PFSK-1 (cell line): ENCODE data around the gene NAV3.
A peak's percentile ranks its signal among the peaks of the same experiment; 100 is the strongest.

Experiments
- FOXP2 ChIP-seq: optimal IDR thresholded peaks from 2 replicates; pipeline ENCODE3; 2011; ENCODE audit warnings: borderline replicate concordance, control low read depth, inconsistent platforms; ENCODE audit not compliant: insufficient read depth; ENCODE audit errors: extremely low read length, extremely low read depth
- POLR2AphosphoS5 ChIP-seq: IDR thresholded peaks from 2 replicates; pipeline ENCODE4 v1.6.1; 2012; ENCODE audit warnings: low read depth, mild to moderate bottlenecking, control low read depth, low read length, moderate library complexity
- SIN3A ChIP-seq: IDR thresholded peaks from 2 replicates; pipeline ENCODE4 v1.6.1; 2012; ENCODE audit warnings: mild to moderate bottlenecking, low read length, moderate library complexity, borderline replicate concordance; ENCODE audit not compliant: insufficient read depth
- TAF1 ChIP-seq: IDR thresholded peaks from 2 replicates; pipeline ENCODE4 v1.6.1; 2012; ENCODE audit warnings: low read length, control low read depth, borderline replicate concordance; ENCODE audit not compliant: insufficient read depth
- TF ChIP-seq, protein P1 (sequence below), 2 experiments: IDR thresholded peaks; 2 replicates each; pipeline versions ENCODE4 v1.6.1 to v1.8.0; 2011 to 2012; ENCODE audit warnings: low read depth in 2 of 2, low read length in 2 of 2, control low read depth in 1 of 2, inconsistent platforms in 1 of 2, mild to moderate bottlenecking in 1 of 2, moderate library complexity in 1 of 2; ENCODE audit not compliant: insufficient read depth in 1 of 2

NAV3 gene

DNA sequence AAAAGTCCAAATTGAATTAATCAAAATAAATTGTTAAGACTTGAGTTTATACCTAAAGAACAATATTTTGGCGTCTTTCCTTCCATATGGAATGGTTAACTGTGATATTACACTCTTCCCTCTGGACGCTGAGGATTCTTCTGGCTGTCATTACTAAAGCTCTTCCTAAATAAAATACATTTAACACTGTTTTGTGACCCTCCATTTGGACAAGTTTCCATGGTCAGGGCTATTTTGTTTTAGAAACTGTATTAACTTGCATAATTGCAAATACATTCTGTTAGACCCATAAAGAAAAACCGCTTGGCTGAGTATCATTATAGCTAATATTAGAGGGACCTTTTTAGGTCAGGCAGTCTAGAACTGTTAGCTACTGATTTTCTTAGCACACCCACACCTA lies 87.4 kb downstream of the NAV3 start:
- TF ChIP-seq TAF1 (no peak), FOXP2 (no peak), POLR2AphosphoS5 (no peak), SIN3A (no peak)
- TF ChIP-seq, protein P1, sequence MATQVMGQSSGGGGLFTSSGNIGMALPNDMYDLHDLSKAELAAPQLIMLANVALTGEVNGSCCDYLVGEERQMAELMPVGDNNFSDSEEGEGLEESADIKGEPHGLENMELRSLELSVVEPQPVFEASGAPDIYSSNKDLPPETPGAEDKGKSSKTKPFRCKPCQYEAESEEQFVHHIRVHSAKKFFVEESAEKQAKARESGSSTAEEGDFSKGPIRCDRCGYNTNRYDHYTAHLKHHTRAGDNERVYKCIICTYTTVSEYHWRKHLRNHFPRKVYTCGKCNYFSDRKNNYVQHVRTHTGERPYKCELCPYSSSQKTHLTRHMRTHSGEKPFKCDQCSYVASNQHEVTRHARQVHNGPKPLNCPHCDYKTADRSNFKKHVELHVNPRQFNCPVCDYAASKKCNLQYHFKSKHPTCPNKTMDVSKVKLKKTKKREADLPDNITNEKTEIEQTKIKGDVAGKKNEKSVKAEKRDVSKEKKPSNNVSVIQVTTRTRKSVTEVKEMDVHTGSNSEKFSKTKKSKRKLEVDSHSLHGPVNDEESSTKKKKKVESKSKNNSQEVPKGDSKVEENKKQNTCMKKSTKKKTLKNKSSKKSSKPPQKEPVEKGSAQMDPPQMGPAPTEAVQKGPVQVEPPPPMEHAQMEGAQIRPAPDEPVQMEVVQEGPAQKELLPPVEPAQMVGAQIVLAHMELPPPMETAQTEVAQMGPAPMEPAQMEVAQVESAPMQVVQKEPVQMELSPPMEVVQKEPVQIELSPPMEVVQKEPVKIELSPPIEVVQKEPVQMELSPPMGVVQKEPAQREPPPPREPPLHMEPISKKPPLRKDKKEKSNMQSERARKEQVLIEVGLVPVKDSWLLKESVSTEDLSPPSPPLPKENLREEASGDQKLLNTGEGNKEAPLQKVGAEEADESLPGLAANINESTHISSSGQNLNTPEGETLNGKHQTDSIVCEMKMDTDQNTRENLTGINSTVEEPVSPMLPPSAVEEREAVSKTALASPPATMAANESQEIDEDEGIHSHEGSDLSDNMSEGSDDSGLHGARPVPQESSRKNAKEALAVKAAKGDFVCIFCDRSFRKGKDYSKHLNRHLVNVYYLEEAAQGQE (IDR thresholded peaks at IDR 0.05; ENCODE audit: insufficient read depth in 1 of 2, low read depth in 2 of 2, low read length in 2 of 2), result no peak

DNA sequence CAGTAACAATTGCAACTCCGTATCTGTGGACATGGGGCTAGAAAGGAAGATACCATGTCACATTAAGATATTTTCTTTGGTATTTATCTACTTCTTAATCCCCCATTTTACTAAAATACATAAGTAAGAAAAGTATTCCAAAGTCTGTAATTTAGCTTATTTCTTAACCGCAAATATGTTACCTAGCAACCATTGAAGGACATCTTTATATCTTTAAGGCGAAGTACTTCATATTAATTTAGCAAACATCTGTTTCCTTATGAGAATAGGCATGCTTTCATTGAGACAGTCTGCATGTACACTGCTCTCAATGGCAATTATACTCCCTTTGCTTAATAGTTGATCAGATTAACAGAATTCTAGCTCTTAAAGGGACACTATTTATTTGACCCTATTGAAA lies 88.8 kb downstream of the NAV3 start:
- TF ChIP-seq POLR2AphosphoS5, result no peak
- TF ChIP-seq, protein P1 (IDR thresholded peaks at IDR 0.05; ENCODE audit: insufficient read depth in 1 of 2, low read depth in 2 of 2, low read length in 2 of 2), result no peak
- no peak for TF ChIP-seq FOXP2
- TF ChIP-seq SIN3A, result no peak
- no peak for TF ChIP-seq TAF1

DNA sequence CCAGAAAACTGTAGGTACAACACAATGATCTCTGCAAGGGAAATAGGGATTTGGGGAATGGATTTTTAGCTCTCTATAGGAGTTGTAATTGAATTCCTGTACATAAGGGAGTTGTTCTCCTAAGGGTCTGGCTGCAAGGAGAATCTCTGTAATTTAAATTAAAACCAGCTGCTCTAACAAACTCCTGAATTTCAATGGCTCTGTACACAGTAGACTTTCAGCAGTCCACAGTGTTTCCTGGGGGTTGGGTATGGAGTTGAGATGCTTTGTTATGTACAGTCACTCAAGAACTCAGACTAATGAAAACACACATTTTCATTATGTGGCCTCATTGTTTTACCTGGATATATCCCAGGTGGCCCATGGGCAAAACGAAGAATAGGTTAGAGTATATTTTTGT lies 93.2 kb downstream of the NAV3 start:
- peak; percentile 43; the same call in 1 of the 2 replicates for TF ChIP-seq POLR2AphosphoS5
- 0 out of 2 replicates have a peak, but pooled peaks have one; percentile 36 for TF ChIP-seq TAF1
- TF ChIP-seq, protein P1 (IDR thresholded peaks at IDR 0.05; ENCODE audit: insufficient read depth in 1 of 2, low read depth in 2 of 2, low read length in 2 of 2), result no peak

DNA sequence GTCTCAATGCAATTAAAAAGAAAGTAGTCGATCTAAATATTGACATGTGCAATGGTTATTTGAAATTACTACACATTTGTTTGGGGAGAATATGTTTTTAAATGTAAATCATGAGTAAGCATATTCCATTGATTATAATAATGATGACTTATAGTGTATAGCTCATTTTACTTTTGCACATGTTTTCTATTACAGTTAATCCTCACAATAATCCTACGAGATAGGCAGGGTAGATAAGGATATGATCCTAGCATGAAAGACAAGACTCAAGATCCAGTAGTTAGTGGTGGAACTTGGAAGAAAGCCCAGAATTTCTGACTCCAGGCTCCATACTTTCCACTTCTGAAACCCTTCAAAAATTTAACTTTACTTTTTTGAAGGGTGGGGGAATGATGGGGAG lies 94.0 kb downstream of the NAV3 start:
- TF ChIP-seq TAF1 (peak; percentile 73; the same call in 1 of the 2 replicates), FOXP2 (no peak), SIN3A (0 out of 2 replicates have a peak, but pooled peaks have one; percentile 54), POLR2AphosphoS5 (peak; percentile 29; the same call in 1 of the 2 replicates)
- TF ChIP-seq, protein P1 (IDR thresholded peaks at IDR 0.05; ENCODE audit: insufficient read depth in 1 of 2, low read depth in 2 of 2, low read length in 2 of 2), result no peak

DNA sequence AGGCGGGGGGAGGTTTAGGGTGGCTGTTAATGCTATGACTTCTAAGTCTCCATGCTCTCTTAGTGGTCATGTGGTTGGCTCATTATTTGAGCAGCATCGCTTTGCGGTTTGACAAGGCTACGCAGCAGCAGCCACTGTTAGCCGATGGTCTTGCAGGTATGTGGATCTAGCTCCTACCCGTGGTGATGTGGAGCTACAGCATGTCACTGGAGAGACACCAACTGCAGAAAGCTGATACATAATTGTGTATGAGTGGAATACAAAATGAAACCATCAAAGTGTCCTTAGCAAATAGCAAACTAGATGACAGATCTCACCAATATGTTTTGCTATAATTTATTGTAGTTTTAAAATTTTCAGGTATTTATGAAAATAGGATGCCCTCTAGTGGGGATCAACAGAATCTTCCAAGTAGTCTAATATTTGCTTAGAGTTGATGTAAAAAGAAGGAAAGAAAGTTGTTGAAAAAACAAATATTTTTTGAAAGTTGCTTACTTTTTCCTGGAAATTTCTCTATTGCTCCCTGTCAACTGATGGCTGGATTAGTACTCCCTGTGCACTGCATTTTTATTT lies 94.9 kb downstream of the NAV3 start:
- TF ChIP-seq TAF1 (0 out of 2 replicates have a peak, but pooled peaks have one; percentile 43), FOXP2 (peak; percentile 39), SIN3A (no peak)
